GM12875 (cell line): ENCODE measurements around the gene SNRK.

Source experiments
- H3K4me3 ChIP-seq: one replicate; pipeline ENCODE4 v1.5.1; 2011; ENCODE audit warnings: low read depth, low read length, control low read depth
- TF ChIP-seq, protein P1 (sequence below): IDR thresholded peaks from 2 replicates; pipeline ENCODE4 v1.5.1; 2011; ENCODE audit warnings: low read depth, mild to moderate bottlenecking, control low read depth, inconsistent platforms, low read length, moderate library complexity, borderline replicate concordance; ENCODE audit not compliant: insufficient read depth

SNRK gene

DNA sequence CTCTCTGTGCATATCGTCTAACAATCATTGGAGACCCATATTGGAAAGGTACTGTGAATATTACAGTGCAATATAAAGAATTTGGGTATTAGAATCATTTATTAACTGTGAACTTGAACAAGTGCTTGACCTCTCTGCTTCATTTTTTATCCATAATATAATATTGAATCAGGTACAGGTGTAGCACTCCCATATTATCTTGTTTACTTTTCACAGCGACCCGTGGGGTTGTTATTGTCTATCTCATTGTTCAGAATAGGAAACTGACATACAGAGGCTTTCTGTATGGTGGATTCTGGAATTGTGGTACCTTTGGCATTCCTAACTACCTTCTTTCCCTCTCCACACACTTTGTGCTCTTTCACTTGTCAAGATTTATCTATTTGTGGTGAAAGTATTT is 17.8 kb downstream of the SNRK start:
- H3K4me3 ChIP-seq, result no peak overlapping the region
- TF ChIP-seq, protein P1, sequence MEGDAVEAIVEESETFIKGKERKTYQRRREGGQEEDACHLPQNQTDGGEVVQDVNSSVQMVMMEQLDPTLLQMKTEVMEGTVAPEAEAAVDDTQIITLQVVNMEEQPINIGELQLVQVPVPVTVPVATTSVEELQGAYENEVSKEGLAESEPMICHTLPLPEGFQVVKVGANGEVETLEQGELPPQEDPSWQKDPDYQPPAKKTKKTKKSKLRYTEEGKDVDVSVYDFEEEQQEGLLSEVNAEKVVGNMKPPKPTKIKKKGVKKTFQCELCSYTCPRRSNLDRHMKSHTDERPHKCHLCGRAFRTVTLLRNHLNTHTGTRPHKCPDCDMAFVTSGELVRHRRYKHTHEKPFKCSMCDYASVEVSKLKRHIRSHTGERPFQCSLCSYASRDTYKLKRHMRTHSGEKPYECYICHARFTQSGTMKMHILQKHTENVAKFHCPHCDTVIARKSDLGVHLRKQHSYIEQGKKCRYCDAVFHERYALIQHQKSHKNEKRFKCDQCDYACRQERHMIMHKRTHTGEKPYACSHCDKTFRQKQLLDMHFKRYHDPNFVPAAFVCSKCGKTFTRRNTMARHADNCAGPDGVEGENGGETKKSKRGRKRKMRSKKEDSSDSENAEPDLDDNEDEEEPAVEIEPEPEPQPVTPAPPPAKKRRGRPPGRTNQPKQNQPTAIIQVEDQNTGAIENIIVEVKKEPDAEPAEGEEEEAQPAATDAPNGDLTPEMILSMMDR, result no peak

DNA sequence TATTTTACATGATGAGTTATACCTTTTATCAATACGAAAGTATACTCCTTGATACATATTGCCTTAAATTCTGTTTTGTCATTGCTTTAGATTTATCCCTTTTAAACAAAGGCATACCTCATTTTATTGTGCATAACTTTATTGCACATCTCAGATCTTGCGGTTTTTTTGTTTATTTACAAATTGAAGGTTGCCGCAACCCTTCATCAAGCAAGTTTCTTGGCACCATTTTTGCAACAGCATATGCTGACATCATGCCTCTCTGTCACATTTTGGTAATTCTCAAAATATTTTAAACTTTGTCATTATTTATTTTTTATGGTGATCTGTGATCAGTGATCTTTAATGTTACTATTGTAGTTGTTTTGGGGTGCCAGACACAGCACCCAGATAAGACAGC is 20.9 kb downstream of the SNRK start:
- H3K4me3 ChIP-seq, result no peak overlapping the region
- TF ChIP-seq, protein P1, result no peak

DNA sequence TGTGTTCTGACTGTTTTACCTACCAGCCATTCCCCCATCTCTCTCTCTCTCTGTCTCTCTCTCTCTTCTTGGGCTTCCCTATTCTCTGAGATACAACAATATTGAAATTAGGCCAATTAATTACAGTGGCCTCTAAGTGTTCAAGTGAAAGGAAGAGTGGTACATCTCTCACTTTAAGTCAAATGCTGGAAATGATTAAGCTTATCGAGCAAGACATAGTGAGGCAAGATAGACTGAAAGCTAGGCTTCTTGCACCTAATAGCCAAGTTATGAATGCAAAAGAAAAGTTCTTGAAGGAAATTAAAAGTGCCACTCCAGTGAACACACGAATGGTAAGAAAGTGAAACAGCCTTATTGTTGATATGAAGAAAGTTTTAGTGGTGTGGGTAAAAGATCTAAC is 21.3 kb downstream of the SNRK start:
- TF ChIP-seq, protein P1, result no peak
- no peak overlapping the region for H3K4me3 ChIP-seq

DNA sequence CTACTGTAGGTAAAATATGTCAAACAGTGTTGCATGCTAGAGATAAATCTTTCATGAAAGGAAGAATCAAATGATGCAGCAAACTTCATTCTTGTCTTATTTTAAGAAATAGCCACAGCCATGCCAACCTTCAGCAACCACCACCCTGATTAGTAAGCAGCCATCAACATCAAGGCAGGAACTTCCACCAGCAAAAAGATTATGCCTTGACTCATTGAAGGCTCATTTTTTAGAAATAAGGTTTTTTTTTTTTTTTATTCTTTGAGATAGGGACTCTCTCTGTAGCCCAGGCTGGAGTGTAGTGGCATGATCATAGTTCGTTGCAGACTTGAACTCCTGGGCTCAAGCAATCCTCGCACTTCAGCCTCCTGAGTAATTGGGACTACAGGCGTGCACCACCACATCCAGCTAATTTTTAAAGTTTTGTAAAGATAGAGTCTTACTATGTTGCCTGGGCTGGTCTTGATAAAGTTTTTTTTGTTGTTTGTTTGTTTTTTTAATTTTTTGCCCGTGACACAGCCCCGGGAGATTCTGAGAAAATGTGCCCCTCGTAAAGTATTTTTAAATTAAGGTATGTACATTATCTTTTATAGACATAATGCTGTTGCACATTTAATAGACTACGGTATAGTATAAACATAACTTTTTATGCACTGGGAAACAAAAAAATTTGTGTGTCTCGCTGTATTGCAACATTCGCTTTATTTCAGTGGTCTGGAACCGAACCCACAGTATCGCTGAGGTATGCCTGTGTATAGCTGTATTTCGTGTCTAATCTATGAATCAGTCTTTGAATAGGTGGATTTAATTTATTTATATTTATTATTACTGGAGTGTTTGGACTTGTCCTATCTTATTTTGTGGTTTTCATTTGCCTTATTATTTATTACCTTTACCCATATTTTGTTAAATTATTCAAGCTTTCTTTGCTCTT is 23.3 kb downstream of the SNRK start:
- TF ChIP-seq, protein P1, result no peak
- no peak overlapping the region for H3K4me3 ChIP-seq

DNA sequence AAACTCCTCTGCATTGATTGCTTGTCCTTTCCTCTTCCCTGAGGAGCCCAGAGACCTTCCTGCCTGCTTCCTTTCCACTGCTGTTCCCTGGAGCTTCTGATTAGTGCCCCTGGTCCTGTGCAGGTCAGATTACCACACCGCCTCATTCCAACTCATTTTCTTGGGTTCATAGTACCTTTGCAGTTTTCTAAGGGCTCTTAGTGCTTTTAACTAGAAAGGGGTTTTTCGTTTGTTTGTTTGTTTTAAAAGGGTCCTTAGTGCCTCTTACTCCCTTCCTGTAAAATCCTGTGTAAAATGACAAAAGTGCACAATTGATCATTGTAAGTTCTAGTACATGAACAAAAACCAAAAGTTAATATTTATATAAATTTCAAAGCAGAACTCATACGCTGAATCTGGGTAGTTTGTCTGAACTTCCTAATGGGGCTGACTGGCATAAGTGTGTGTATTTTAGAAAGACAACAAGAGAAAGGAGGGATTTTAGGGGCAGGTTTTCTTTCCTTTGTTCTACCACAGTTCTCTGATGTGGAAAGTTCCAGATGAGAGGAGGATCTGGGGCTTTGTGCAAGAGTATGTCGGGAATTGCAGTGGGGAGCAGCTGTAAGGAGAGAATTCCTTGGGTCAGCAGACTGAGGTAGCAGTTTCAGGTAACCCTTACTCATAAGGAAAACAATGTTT is 30.6 kb downstream of the SNRK start:
- TF ChIP-seq, protein P1, result no peak
- no peak overlapping the region for H3K4me3 ChIP-seq

DNA sequence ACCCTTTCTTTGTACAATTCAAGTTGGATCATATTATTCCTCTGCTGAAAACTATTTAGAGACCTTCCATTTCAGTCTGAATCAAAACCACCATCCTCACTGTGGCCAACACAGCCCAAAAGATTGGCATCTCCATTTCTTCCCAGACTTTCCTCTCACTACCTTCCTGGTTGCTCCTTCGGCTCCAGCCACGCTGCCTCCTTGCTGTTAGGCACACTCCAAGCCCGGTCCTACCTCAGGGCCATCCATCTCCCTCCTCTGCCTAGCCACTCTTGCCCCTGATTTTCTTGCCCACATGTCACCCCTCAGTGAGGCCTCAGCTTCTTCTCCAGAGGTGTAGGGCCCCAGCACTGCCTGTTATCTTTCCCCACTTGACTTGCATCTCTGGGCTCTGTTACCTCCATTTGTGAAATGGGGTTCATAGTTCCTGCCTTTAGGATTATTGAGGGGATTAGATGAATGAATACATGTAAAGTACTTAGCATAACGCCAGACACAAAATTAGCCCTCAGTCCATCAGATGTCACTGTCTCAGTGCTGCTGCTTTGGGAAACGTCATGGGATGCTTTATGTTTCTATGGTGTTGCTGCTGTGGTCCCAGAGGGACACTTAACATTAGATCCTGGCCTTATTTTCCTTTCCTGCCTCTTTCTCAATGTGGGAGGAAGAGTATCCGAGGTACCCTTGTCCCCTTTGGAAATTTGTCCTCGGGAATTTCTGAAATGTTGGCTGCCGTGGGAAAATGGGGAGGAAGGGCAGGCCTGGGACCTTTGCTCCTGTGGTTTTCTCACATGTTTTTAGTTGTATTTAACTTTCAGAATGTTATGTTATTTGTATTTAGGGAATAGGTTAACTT is 31.3 kb downstream of the SNRK start:
- H3K4me3 ChIP-seq, result no peak overlapping the region
- TF ChIP-seq, protein P1, result no peak
